ENCODE data around the gene CCDC194.

The CCDC194 gene

DNA sequence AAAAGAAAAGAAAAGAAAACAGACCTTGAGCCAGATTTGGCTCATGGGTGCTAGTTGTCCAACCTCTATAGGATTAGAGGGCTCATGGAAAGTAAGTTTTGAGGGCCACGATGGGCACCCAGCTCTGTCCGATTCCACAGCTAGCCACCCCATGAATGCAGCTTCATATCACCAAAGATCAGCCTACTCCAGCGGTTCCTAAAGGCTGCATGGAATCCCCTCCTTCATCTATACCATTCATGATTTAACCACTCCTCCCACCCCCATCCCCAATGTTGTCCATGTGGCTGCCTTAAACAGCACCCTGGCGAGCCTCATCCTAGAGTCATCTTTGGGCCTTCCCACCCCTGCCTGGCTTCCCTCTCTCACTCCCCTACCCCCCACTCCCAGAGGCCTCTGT lies 27.9 kb upstream of the CCDC194 start:
- H3K4me1 ChIP-seq (ENCODE audit: control insufficient read depth, insufficient read depth, low read length), result 0 out of 2 replicates have a peak, but pooled peaks cover 2% of the 10 kb centered on the region
- WGBS (ENCODE audit: insufficient coverage, insufficient read length), result no CpG with 5 or more reads among the region's 4 CpGs
- no peaks in the 10 kb centered on the region for H3K27me3 ChIP-seq (ENCODE audit: control insufficient read depth, insufficient read depth, low read length)
- H3K9me3 ChIP-seq (ENCODE audit: control insufficient read depth, insufficient read depth, low read length), result no peaks in the 10 kb centered on the region
- H3K27ac ChIP-seq (ENCODE audit: low read length), result no peak overlapping the region
- DNase-seq (ENCODE audit: low read depth, low spot score), result no peak
- H3K36me3 ChIP-seq (ENCODE audit: control insufficient read depth, insufficient read depth, low read length), result no peaks in the 10 kb centered on the region
- H3K4me3 ChIP-seq (ENCODE audit: low read length), result no peak overlapping the region

GRCh38 chr19:17420475-17420924 lies 26.5 kb upstream of the CCDC194 start:
- Histone ChIP-seq H3K4me1 (ENCODE audit: control insufficient read depth, insufficient read depth, low read length) (0 out of 2 replicates have a peak, but pooled peaks cover 2% of the 10 kb centered on the region), H3K9me3 (ENCODE audit: control insufficient read depth, insufficient read depth, low read length) (no peaks in the 10 kb centered on the region), H3K27me3 (ENCODE audit: control insufficient read depth, insufficient read depth, low read length) (no peaks in the 10 kb centered on the region), H3K4me3 (ENCODE audit: low read length) (peak overlapping the region; percentile 74), H3K36me3 (ENCODE audit: control insufficient read depth, insufficient read depth, low read length) (no peaks in the 10 kb centered on the region), H3K27ac (ENCODE audit: low read length) (no peak overlapping the region)
- no CpG with 5 or more reads among the region's 25 CpGs for WGBS (ENCODE audit: insufficient coverage, insufficient read length)
- DNase-seq (ENCODE audit: low read depth, low spot score), result no peak

GRCh38 chr19:17419621-17420474 lies 25.9 kb upstream of the CCDC194 start, which contains the start of gene MVB12A:
Gene MVB12A, plus strand, starts transcription at chr19:17420047. Its CDS starts 89 bp downstream, at chr19:17420136.
- H3K9me3 ChIP-seq (ENCODE audit: control insufficient read depth, insufficient read depth, low read length), result no peaks in the 10 kb centered on the region
- peak; percentile 99 for DNase-seq (ENCODE audit: low read depth, low spot score)
- peak within 1 kb of the TSS; percentile 74 for H3K4me3 ChIP-seq (ENCODE audit: low read length)
- H3K4me1 ChIP-seq (ENCODE audit: control insufficient read depth, insufficient read depth, low read length), result 0 out of 2 replicates have a peak, but pooled peaks cover 2% of the 10 kb centered on the region
- H3K36me3 ChIP-seq (ENCODE audit: control insufficient read depth, insufficient read depth, low read length), result no peaks in the 10 kb centered on the region
- no CpG with 5 or more reads among the region's 85 CpGs for WGBS (ENCODE audit: insufficient coverage, insufficient read length)
- H3K27me3 ChIP-seq (ENCODE audit: control insufficient read depth, insufficient read depth, low read length), result no peaks in the 10 kb centered on the region
- H3K27ac ChIP-seq (ENCODE audit: low read length), result no peak within 1 kb of the TSS

GRCh38 chr19:17419154-17419620 lies 25.2 kb upstream of the CCDC194 start:
- H3K4me1 ChIP-seq (ENCODE audit: control insufficient read depth, insufficient read depth, low read length), result 0 out of 2 replicates have a peak, but pooled peaks cover 3% of the 10 kb centered on the region
- peak overlapping the region; percentile 9; the same call in 1 of the 2 replicates for H3K4me3 ChIP-seq (ENCODE audit: low read length)
- H3K9me3 ChIP-seq (ENCODE audit: control insufficient read depth, insufficient read depth, low read length), result no peaks in the 10 kb centered on the region
- H3K36me3 ChIP-seq (ENCODE audit: control insufficient read depth, insufficient read depth, low read length), result no peaks in the 10 kb centered on the region
- WGBS (ENCODE audit: insufficient coverage, insufficient read length), result no CpG with 5 or more reads among the region's 8 CpGs
- no peaks in the 10 kb centered on the region for H3K27me3 ChIP-seq (ENCODE audit: control insufficient read depth, insufficient read depth, low read length)
- no peak for DNase-seq (ENCODE audit: low read depth, low spot score)
- no peak overlapping the region for H3K27ac ChIP-seq (ENCODE audit: low read length)

- H3K9me3 ChIP-seq (ENCODE audit: control insufficient read depth, insufficient read depth, low read length), result no peaks in the 10 kb centered on the region
- no peaks in the 10 kb centered on the region for H3K36me3 ChIP-seq (ENCODE audit: control insufficient read depth, insufficient read depth, low read length)
- no peaks in the 10 kb centered on the region for H3K27me3 ChIP-seq (ENCODE audit: control insufficient read depth, insufficient read depth, low read length)
- H3K27ac ChIP-seq (ENCODE audit: low read length), result no peak overlapping the region
- DNase-seq (ENCODE audit: low read depth, low spot score), result no peak
- H3K4me1 ChIP-seq (ENCODE audit: control insufficient read depth, insufficient read depth, low read length), result 0 out of 2 replicates have a peak, but pooled peaks cover 4% of the 10 kb centered on the region
- H3K4me3 ChIP-seq (ENCODE audit: low read length), result no peak overlapping the region
- no CpG with 5 or more reads among the region's 3 CpGs for WGBS (ENCODE audit: insufficient coverage, insufficient read length)
These were observed 24.7 kb upstream of the CCDC194 start for GRCh38 chr19:17418710-17419109.

- no peak for DNase-seq (ENCODE audit: low read depth, low spot score)
- H3K36me3 ChIP-seq (ENCODE audit: control insufficient read depth, insufficient read depth, low read length), result no peaks in the 10 kb centered on the region
- no peak overlapping the region for H3K4me3 ChIP-seq (ENCODE audit: low read length)
- H3K27ac ChIP-seq (ENCODE audit: low read length), result no peak overlapping the region
- WGBS (ENCODE audit: insufficient coverage, insufficient read length), result no CpG with 5 or more reads among the region's 6 CpGs
- no peaks in the 10 kb centered on the region for H3K27me3 ChIP-seq (ENCODE audit: control insufficient read depth, insufficient read depth, low read length)
- peaks cover 3% of the 10 kb centered on the region; the same call in 1 of the 2 replicates for H3K4me1 ChIP-seq (ENCODE audit: control insufficient read depth, insufficient read depth, low read length)
- no peaks in the 10 kb centered on the region for H3K9me3 ChIP-seq (ENCODE audit: control insufficient read depth, insufficient read depth, low read length)
These were observed 21.1 kb upstream of the CCDC194 start for GRCh38 chr19:17415121-17415520.

GRCh38 chr19:17414097-17414496 lies 20.1 kb upstream of the CCDC194 start:
- Histone ChIP-seq H3K36me3 (ENCODE audit: control insufficient read depth, insufficient read depth, low read length) (no peaks in the 10 kb centered on the region), H3K4me3 (ENCODE audit: low read length) (no peak overlapping the region), H3K4me1 (ENCODE audit: control insufficient read depth, insufficient read depth, low read length) (peaks cover 3% of the 10 kb centered on the region; the same call in 1 of the 2 replicates), H3K9me3 (ENCODE audit: control insufficient read depth, insufficient read depth, low read length) (no peaks in the 10 kb centered on the region), H3K27me3 (ENCODE audit: control insufficient read depth, insufficient read depth, low read length) (no peaks in the 10 kb centered on the region), H3K27ac (ENCODE audit: low read length) (no peak overlapping the region)
- no peak for DNase-seq (ENCODE audit: low read depth, low spot score)
- WGBS (ENCODE audit: insufficient coverage, insufficient read length), result no CpG with 5 or more reads among the region's 8 CpGs

GRCh38 chr19:17411801-17412200 lies 17.8 kb upstream of the CCDC194 start:
- Histone ChIP-seq H3K27ac (ENCODE audit: low read length) (no peak overlapping the region), H3K4me1 (ENCODE audit: control insufficient read depth, insufficient read depth, low read length) (peaks cover 3% of the 10 kb centered on the region; the same call in 1 of the 2 replicates), H3K27me3 (ENCODE audit: control insufficient read depth, insufficient read depth, low read length) (no peaks in the 10 kb centered on the region), H3K4me3 (ENCODE audit: low read length) (no peak overlapping the region), H3K9me3 (ENCODE audit: control insufficient read depth, insufficient read depth, low read length) (no peaks in the 10 kb centered on the region), H3K36me3 (ENCODE audit: control insufficient read depth, insufficient read depth, low read length) (no peaks in the 10 kb centered on the region)
- no CpG with 5 or more reads among the region's 11 CpGs for WGBS (ENCODE audit: insufficient coverage, insufficient read length)
- DNase-seq (ENCODE audit: low read depth, low spot score), result no peak

- H3K4me3 ChIP-seq (ENCODE audit: low read length), result no peak overlapping the region
- DNase-seq (ENCODE audit: low read depth, low spot score), result no peak
- peaks cover 7% of the 10 kb centered on the region; the same call in 1 of the 2 replicates for H3K4me1 ChIP-seq (ENCODE audit: control insufficient read depth, insufficient read depth, low read length)
- no peaks in the 10 kb centered on the region for H3K36me3 ChIP-seq (ENCODE audit: control insufficient read depth, insufficient read depth, low read length)
- H3K27ac ChIP-seq (ENCODE audit: low read length), result no peak overlapping the region
- no CpG with 5 or more reads among the region's 9 CpGs for WGBS (ENCODE audit: insufficient coverage, insufficient read length)
- H3K27me3 ChIP-seq (ENCODE audit: control insufficient read depth, insufficient read depth, low read length), result no peaks in the 10 kb centered on the region
- no peaks in the 10 kb centered on the region for H3K9me3 ChIP-seq (ENCODE audit: control insufficient read depth, insufficient read depth, low read length)
These were observed 16.0 kb upstream of the CCDC194 start for GRCh38 chr19:17409990-17410389.

DNA sequence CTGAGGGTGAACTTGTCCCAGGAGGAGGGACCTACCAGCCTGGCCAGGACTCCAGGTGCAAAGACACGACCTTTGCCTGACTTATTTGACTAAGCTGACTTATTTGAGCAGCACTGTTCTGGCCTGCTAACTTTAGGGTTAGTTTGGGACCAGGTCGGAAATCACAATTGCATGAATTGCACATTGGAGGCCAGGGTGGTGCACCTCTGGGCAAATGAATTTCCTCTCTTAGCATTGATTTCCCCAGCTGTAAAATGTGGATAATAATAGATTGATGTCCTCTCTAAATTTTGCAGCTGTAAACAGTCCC lies 12.8 kb upstream of the CCDC194 start:
- WGBS (ENCODE audit: insufficient coverage, insufficient read length), result no CpG with 5 or more reads among the region's 2 CpGs
- no peaks in the 10 kb centered on the region for H3K27me3 ChIP-seq (ENCODE audit: control insufficient read depth, insufficient read depth, low read length)
- no peak overlapping the region for H3K27ac ChIP-seq (ENCODE audit: low read length)
- no peaks in the 10 kb centered on the region for H3K9me3 ChIP-seq (ENCODE audit: control insufficient read depth, insufficient read depth, low read length)
- no peak for DNase-seq (ENCODE audit: low read depth, low spot score)
- H3K4me1 ChIP-seq (ENCODE audit: control insufficient read depth, insufficient read depth, low read length), result peaks cover 4% of the 10 kb centered on the region; the same call in 1 of the 2 replicates
- H3K36me3 ChIP-seq (ENCODE audit: control insufficient read depth, insufficient read depth, low read length), result no peaks in the 10 kb centered on the region
- no peak overlapping the region for H3K4me3 ChIP-seq (ENCODE audit: low read length)
